GM06990 (cell line): ENCODE measurements around the gene SOX30.
"Not testable (repeated sequence)": the region's sequence is repeated elsewhere in the genome, so short reads cannot be mapped to it uniquely, and the experiment has no call there.

Source experiments
- DNase-seq: peaks from one replicate; pipeline ENCODE4 v3.0.0-alpha.2; 2011; ENCODE audit not compliant: insufficient read length; ENCODE audit errors: extremely low read depth
- H3K27me3 ChIP-seq: replicated peaks from 2 replicates; pipeline ENCODE4 v1.6.0; 2011; ENCODE audit warnings: low read length; ENCODE audit not compliant: control insufficient read depth, insufficient read depth
- H3K36me3 ChIP-seq: 2 replicates; pipeline ENCODE4 v1.5.1; 2011; ENCODE audit warnings: low read length; ENCODE audit not compliant: control insufficient read depth, insufficient read depth
- H3K4me3 ChIP-seq: replicated peaks from 2 replicates; pipeline ENCODE4 v1.5.1; 2011; ENCODE audit warnings: low read depth, mild to moderate bottlenecking, control low read depth, low read length
- TF ChIP-seq, protein P1 (sequence below): IDR thresholded peaks from 2 replicates; pipeline ENCODE4 v1.5.1; 2011; ENCODE audit warnings: low read length, control low read depth, mild to moderate bottlenecking, inconsistent platforms; ENCODE audit not compliant: insufficient read depth, poor library complexity, severe bottlenecking

The SOX30 gene

DNA sequence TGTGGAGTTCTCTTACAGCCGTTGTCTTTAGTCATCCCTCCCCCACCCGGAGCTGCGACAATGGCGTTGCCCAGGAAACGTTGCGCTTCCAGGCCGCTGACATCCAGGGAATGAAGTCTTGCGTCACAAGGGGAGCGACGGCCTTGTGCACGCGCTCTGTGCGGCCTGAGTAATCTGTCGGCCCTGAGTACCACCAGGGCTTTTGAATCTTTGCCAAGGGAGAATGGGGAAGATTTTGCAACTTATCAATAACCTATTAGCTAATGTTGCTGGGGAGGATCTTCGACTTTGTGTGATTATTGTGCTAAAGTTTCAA lies at the start of gene SOX30:
SOX30 (minus strand) TSS at position 62 of the 316 bp plus-strand sequence. CDS start 360 bp downstream, outside the sequence.
- TF ChIP-seq, protein P1, sequence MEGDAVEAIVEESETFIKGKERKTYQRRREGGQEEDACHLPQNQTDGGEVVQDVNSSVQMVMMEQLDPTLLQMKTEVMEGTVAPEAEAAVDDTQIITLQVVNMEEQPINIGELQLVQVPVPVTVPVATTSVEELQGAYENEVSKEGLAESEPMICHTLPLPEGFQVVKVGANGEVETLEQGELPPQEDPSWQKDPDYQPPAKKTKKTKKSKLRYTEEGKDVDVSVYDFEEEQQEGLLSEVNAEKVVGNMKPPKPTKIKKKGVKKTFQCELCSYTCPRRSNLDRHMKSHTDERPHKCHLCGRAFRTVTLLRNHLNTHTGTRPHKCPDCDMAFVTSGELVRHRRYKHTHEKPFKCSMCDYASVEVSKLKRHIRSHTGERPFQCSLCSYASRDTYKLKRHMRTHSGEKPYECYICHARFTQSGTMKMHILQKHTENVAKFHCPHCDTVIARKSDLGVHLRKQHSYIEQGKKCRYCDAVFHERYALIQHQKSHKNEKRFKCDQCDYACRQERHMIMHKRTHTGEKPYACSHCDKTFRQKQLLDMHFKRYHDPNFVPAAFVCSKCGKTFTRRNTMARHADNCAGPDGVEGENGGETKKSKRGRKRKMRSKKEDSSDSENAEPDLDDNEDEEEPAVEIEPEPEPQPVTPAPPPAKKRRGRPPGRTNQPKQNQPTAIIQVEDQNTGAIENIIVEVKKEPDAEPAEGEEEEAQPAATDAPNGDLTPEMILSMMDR: no peak
- no peaks in the 10 kb centered on the region for H3K36me3 ChIP-seq
- 0 out of 2 replicates have a peak within 1 kb of the TSS, but pooled peaks have one; percentile 28 for H3K4me3 ChIP-seq
- H3K27me3 ChIP-seq: no peaks in the 10 kb centered on the region
- DNase-seq: no peak

DNA sequence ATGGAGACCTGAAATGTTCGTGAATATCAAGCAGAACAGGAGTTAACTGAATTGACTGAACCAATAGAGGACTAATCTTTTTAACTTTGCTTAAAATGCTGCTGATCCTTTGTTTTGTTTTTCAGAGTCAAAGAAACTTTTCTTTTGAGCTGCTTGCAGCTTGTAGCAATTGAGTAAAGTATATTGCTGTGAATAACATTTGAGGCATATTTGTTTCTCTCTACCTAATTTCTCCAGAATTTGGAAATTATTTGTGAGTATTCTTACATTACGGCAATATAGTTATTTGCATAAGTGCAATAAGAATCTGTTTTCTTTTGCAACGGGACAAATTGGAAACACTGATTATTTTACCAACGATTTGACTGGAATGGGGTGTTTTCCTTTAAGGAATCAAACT lies 46.4 kb upstream of the SOX30 start:
- DNase-seq: not testable (repeated sequence)

DNA sequence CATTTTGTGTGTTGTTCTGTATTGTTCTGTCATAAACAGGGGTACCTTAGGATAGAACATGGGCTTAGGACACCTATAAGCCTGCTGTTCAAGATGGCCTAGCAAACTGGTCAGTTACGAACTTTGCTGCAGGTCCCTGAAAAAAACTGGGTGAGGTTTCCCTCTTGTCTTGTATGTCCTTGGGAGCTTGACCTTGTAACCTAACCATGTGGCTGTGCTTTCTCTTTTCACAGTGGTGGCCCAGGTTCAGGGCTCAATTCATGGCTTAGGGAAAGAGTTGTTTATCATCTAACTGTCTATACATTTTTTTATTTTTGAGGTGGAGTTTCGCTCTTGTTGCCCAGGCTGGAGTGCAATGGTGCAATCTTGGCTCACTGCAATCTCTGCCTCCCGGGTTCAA lies 43.9 kb upstream of the SOX30 start:
- not testable (repeated sequence) for H3K27me3 ChIP-seq, H3K36me3 ChIP-seq, H3K4me3 ChIP-seq, DNase-seq

More for the DNA sequence above, 46.4 kb upstream of the SOX30 start:
- H3K27me3 ChIP-seq, H3K36me3 ChIP-seq, H3K4me3 ChIP-seq: not testable (repeated sequence)

DNA sequence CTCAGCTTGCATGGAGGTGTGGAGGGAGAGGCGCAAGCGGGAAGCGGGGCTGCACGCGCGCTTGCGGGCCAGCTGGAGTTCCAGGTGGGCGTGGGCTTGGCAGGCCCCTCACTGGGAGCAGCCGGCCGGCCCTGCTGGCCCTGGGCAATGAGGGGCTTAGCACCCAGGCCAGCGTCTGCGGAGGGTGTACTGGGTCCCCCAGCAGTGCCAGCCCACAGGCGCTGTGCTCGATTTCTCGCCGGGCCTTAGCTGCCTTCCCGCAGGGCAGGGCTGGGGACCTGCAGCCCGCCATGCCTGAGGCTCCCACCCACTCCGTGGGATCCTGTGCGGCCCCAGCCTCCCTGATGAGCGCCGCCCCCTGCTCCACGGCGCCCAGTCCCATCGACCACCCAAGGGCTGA lies 41.6 kb upstream of the SOX30 start:
- not testable (repeated sequence) for H3K27me3 ChIP-seq, DNase-seq, H3K36me3 ChIP-seq, H3K4me3 ChIP-seq

DNA sequence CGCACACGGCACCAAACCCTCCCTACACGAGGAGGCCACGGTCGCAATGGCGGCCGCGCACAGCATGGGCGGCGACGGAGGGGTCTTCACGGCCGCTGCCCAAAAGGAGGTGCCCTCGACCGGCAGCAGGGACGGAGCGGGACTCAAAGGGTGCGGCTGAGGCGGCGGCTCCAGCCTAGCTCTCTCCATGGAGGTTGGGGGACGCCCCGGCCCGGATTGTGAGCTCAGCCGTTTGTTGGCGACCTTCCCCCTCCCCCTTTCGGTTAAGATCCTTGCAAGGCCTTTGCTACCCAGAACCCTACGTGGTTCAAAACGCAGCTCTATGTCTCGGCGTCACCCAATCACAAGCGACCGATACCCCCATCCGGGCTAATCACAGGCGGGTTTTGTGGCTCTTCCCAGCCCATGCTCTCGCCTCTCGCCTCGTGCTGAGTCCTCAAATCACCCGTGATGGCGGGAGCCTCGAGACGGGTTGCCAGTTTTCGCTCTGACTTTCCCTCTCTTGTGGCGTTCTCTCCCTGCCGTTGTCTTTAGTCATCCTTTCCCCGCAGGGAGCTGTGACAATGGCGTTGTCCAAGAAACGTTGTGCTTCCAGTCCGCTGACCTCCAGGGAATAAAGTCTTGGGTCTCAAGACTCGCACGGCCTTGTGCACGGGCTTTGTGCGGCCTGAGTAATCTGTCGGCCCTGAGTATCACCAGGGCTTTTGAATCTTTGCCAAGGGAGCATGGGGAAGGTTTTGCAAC lies 38.6 kb upstream of the SOX30 start:
- H3K4me3 ChIP-seq: no peak overlapping the region
- no peaks in the 10 kb centered on the region for H3K36me3 ChIP-seq
- no peaks in the 10 kb centered on the region for H3K27me3 ChIP-seq
- TF ChIP-seq, protein P1: no peak
- no peak for DNase-seq

DNA sequence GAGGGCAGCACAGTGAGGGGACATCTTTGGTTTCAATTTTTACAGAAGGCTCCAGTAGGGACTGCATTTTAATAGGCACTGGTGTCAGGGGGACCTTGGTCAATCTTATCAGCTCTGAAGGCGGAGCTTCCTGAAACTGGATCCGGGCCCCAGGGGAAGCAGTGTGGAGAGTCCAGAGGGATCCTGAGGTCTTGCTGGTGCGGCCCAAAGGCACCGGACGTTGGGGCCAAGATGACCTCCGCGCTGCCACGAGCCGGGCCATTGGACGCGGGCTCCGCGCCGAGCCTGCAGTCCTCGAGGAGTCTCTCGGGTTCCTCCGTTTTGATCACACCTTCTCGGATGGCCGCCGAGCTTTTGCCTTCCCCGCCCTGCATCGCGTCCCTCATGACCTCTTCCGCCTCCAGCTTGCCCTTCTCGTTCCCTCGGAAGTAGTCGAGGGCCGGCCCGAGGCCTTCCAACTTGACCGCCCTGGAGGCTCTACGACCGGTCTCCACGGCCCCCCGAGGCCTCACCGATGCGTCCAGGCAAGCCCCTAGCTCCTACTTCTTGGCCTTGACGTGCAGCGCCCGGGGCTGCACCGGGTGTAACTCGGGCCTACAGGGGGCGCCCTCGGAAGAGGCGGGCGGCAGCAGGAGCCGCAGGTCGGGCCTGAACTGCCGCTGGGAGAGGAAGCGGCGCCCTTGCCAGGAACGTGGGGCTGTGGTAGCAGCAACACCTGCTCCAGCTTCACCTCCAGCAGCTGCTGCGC lies 37.9 kb upstream of the SOX30 start:
- Histone ChIP-seq H3K36me3 (no peaks in the 10 kb centered on the region), H3K27me3 (no peaks in the 10 kb centered on the region), H3K4me3 (no peak overlapping the region)
- peak; percentile 66 for DNase-seq
- TF ChIP-seq, protein P1: no peak

DNA sequence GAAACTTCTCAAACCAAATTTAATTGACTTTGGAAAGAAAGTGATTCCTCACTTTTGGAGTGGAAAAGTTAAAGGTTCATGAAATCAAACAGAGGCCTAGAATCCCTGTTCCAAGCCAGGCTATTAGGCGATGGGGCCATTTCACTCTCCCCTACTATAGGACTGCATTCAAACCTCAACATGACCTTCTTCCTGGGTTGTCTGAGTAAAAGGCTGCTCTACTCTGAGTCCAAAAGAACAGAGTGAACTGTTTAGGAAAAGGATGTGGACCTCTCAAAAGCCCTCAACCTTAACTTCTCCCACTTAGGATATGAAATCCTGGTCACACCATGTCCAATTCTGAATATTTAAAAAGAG lies 34.9 kb upstream of the SOX30 start:
- no peaks in the 10 kb centered on the region for H3K27me3 ChIP-seq
- no peaks in the 10 kb centered on the region for H3K36me3 ChIP-seq
- TF ChIP-seq, protein P1: no peak
- DNase-seq: no peak
- no peak overlapping the region for H3K4me3 ChIP-seq

DNA sequence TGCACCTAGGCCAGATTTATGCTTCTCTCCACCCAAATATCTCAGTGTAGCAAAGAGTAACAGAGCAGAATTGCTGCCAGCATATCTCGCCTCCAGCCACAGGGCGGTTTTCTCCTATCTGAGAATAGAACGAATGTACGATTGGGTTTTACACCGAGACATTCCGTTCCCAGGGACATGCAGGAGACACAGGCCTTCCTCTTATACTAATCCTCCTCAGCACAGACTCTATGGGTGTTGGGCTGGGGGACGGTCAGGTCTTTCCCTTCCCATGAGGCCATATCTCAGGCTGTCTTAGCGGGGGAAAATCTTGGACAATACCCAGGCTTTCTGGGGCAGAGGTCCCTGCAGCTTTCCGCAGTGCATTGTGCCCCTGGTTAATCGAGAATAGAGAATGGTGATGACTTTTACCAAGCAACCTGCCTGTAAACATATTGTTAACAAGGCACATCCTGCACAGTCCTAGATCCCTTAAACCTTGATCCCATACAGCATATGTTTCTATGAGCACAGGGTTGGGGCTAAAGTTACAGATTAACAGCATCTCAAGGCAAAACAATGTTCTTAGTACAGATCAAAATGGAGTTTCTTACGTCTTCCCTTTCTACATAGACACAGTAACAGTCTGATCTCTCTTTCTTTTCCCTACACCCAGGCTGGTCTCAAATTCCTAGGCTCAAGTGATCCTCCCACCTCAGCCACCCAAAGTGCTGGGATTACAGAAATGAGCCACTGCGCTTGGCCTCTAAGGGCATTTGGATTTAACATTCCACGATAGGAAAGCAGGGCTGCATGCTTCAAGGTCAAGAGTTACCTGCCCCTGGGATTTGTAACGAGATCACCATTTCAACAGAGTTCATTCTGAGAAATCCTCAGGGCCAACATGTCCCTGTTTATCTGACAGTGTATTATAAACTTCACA lies 34.3 kb upstream of the SOX30 start:
- not testable (repeated sequence) for H3K4me3 ChIP-seq, DNase-seq, H3K27me3 ChIP-seq, H3K36me3 ChIP-seq
